HG03108 (cell line): ENCODE results near the gene TRIM10.
"Not testable (repeated sequence)": the region's sequence is repeated elsewhere in the genome, so short reads cannot be mapped to it uniquely, and the experiment has no call there.

Experiments
- ATAC-seq: cut with Tn5 transposase; IDR thresholded peaks from one replicate; pipeline ENCODE4 v1.9.1; 2021; ENCODE audit warnings: moderate library complexity; ENCODE audit not compliant: unreplicated experiment

TRIM10 gene

GRCh38 chr6:30154709-30155519 lies 6.1 kb downstream of the TRIM10 start:
- ATAC-seq = no peak

GRCh38 chr6:30154061-30154460 lies 7.0 kb downstream of the TRIM10 start:
- no peak for ATAC-seq

- ATAC-seq = no peak
Measured at GRCh38 chr6:30152910-30153610, 8.0 kb downstream of the TRIM10 start.

- ATAC-seq = no peak
Measured at GRCh38 chr6:30152016-30152673, 8.9 kb downstream of the TRIM10 start.

GRCh38 chr6:30151580-30151979 lies 9.4 kb downstream of the TRIM10 start:
- ATAC-seq = no peak

- ATAC-seq = no peak
Measured at GRCh38 chr6:30150671-30151395, 10.2 kb downstream of the TRIM10 start.

- ATAC-seq = no peak
Measured at GRCh38 chr6:30149858-30150550, 11.0 kb downstream of the TRIM10 start.

- no peak for ATAC-seq
Measured at GRCh38 chr6:30149234-30149633, 11.8 kb downstream of the TRIM10 start.

GRCh38 chr6:30147096-30147495 lies 13.9 kb downstream of the TRIM10 start:
- ATAC-seq = no peak

- ATAC-seq = no peak
Measured at GRCh38 chr6:30145818-30146217, 15.2 kb downstream of the TRIM10 start.

GRCh38 chr6:30144811-30145210 lies 16.2 kb downstream of the TRIM10 start:
- no peak for ATAC-seq

- ATAC-seq = no peak
Measured at GRCh38 chr6:30143780-30144179, 17.2 kb downstream of the TRIM10 start.

- no peak for ATAC-seq
Measured at GRCh38 chr6:30142665-30143064, 18.3 kb downstream of the TRIM10 start.

- ATAC-seq = not testable (repeated sequence)
Measured at GRCh38 chr6:30140240-30140639, 20.8 kb downstream of the TRIM10 start.

- ATAC-seq = no peak
Measured at GRCh38 chr6:30136570-30137286, 24.3 kb downstream of the TRIM10 start.

- no peak for ATAC-seq
Measured at GRCh38 chr6:30135757-30136156, 25.3 kb downstream of the TRIM10 start, which contains the start of gene TRIM40. Gene TRIM40 (plus strand): TSS chr6:30136140. CDS start chr6:30137037, 897 bp downstream.

GRCh38 chr6:30135147-30135546 lies 25.9 kb downstream of the TRIM10 start:
- no peak for ATAC-seq

GRCh38 chr6:30131947-30132497 lies 29.0 kb downstream of the TRIM10 start:
- ATAC-seq = no peak
